HG03025 (cell line): ENCODE data around the gene TAPBP.
"Not testable (repeated sequence)": the region's sequence is repeated elsewhere in the genome, so short reads cannot be mapped to it uniquely, and the experiment has no call there.

Experiments
- ATAC-seq: cut with Tn5 transposase; IDR thresholded peaks from one replicate; pipeline ENCODE4 v1.9.1; 2021; ENCODE audit warnings: mild to moderate bottlenecking, moderate library complexity; ENCODE audit not compliant: unreplicated experiment, low FRiP score

TAPBP gene

DNA sequence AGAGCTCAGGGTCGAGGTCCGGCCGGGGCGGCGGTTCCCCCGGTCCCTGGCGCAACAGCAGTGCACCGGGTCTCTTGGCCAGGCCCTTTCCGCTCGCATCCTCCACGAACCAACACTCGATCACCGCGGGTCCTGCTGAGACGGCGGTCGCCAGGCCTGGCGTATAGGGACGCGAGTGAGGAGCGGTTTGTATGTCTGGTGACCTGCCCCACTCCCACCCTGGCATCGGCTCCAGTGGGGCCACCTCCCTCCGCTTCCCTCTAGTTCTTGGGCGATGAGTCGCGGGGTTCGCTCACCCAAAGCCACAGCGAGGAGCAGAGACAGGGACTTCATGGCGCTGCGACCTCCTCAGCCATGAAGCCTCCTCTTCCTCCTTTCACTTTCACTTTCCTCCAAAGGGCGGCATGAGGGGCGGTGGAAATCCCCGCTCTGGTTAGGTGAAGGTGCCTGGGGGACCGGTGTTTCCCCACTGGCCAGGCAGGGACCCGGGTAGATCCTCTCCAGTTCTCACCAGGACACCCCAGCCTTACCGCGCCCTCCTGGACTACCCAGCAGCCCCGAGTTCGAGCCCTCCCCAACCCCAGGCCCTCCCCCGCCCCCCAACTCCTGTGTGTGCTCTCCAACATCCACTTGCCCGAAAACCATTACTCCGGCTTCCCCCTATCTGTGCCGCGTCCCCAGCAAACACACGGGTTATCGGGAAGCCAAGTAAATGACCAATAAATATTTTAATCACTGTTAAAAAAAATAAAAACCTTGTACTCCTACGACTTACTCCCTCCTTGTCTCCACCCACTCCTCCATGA, at the start of gene TAPBP:
Gene TAPBP (minus strand): TSS at position 370 of the 806 bp plus-strand sequence. CDS start 37 bp downstream, at position 333.
- no peak for ATAC-seq

DNA sequence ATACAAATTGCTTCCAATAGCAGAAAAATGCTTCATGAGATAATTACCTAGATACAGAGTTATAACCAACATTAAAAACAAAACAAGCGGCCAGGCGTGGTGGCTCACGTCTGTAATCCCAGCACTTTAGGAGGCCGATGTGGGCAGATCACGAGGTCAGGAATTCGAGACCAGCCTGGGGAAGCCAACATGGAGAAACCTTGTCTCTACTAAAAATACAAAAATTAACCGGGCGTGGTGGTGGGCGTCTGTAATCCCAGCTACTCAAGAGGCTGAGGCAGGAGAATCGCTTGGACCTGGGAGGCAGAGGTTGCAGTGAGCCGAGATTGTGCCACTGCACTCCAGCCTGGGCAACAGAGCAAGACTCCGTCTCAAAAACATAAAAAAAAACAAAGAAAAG, 49.6 kb upstream of the TAPBP start:
- ATAC-seq = not testable (repeated sequence)

DNA sequence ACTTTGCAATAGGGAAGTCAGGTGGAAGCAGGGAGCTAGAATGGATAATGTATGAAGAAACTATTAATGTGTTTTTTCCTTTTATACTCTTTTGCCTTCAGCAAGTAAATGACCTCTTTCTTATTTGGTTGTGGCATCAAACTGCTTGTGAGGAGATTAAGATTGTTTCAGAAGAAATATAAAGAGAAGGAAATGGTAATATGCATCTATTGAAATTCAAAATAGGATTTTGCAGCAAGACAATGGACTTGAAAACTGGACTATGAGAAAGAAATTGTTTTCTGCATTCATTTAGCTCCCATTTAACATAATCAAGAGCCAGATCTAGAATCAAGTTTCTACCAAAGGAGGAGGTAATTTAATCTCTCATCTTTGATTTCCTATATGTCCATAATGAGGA, 45.5 kb upstream of the TAPBP start:
- no peak for ATAC-seq

DNA sequence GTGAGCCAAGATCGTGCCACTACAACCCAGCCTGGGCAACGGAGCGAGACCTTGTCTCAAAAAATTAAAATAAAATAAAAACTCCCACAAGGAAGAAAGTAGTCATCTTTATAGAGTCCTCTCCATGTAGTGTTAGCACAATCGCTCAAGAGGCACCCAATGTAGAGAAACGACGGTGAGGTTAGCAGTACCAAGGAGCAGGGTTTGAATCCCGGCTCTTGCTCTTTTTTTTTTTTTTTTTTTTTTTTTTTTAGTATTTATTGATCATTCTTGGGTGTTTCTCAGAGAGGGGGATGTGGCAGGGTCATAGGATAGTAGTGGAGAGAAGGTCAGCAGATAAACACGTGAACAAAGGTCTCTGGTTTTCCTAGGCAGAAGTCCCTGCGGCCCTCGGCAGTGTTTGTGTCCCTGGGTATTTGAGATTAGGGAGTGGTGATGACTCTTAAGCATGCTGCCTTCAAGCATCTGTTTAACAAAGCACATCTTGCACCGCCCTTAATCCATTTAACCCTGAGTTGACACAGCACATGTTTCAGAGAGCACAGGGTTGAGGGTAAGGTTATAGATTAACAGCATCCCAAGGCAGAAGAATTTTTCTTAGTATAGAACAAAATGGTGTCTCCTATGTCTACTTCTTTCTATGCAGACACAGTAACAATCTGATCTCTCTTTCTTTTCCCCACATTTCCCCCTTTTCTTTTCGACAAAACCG, 43.4 kb upstream of the TAPBP start:
- not testable (repeated sequence) for ATAC-seq

DNA sequence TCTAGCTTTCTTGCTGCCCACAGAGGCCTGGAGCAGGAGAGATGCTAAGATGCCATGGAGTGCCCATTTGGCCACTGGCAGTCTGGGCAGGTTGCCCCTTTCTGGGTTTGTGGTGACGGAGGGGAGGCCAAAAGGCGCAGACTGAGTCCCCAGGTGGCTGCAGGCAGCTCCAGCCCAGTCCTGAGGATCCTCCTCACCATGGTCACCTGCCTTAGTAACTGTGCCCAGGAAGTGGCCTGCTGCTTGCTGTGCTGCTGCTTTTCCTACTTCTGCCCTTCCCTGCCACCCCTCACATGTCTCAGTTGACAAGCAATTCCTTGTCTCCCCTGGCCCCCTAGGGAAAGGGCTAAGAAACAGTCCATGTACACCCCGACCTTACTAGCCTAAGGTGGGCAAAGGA, 42.4 kb upstream of the TAPBP start:
- ATAC-seq = no peak

DNA sequence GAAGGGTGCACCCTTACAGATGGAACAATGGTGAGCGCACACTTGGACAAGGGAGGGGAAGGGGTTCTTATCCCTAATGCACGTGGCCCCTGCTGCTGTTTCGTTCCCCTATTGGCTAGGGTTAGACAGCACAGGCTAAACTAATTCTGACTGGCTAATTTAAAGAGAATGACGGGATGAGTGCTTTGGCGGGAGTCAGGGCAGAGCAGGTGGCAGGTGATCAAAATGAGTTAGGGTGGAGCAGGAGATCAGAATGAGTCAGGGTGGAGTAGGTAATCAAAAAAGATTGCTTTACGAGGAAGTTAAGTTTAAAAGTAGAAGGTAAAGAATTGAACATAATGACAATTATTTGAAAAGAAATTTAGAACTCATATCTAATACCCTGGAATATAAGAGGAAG, 42.0 kb upstream of the TAPBP start:
- not testable (repeated sequence) for ATAC-seq

DNA sequence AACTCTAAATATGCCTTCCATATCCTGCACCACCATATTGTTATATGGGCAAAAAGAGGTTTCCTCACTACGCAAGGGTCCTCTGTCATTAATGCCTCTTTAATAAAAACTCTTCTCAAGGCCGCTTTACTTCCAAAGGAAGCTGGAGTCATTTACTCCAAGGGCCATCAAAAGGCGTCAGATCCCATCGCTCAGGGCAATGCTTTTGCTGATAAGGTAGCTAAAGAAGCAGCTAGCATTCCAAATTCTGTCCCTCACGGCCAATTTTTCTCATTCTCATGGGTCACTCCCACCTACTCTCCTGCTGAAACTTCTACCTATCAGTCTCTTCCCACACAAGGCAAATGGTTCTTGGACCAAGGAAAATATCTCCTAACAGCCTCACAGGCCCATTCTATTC, 33.9 kb upstream of the TAPBP start:
- no peak for ATAC-seq

DNA sequence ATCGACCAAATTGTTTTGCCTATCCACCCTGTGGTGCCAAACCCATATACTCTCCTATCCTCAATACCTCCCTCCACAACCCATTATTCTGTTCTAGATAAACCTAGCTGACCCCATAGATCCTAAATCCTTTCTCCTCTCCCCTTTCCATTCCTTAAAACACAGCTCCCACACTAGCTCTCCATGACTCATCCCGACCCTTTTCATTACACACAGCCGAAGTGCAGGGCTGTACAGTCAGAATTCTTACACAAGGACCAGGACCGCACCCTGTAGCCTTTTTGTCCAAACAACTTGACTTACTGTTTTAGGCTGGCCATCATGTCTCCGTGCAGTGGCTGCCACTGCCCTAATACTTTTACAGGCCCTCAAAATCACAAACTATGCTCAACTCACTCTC, 33.1 kb upstream of the TAPBP start:
- ATAC-seq = not testable (repeated sequence)

DNA sequence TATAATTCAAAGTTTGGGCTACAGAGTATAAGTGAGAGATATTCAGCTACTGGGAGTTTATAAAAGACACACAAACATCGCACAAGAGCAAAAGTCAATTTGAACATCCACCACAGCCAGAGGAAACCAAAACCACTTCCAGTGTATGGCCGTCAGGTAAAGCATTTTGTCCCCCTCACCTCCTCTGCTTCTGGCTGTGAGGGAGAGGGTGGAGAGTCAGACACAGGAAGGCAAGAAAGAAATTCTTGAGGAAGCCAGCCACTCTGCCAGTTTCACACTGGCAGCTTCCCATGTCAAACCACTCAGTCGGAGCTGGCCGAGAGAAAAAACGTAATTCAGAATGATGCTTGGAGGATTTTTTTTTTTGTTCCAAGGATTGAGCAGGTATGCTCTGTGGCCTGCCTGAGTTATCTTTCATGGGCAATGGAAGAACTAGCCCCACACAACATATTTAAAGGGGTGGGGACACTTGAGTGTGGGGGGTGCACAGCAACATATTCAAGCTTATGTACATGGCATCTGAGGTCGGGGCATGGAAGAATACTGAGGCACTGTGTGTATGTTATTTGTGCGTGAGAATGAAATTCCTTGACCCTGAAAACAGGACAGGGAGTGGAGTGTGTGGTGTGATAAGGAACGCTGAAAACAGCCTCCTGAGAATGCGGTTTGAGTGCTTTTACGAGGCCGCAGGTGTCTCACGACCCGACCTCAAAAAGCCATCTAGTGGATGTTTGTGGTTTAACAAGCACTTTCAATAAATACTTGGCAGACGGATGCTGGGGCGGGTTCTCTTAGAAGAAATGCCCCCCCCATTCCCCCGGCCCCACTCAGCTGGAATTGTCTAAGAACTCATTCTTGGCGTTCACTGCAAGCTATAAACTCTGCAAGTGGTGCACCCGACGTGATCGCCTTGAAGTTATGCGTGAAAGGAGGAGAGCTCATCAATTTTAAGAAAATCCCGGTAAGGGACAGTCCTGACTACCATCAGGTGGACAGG, 31.1 kb upstream of the TAPBP start:
- ATAC-seq = no peak

DNA sequence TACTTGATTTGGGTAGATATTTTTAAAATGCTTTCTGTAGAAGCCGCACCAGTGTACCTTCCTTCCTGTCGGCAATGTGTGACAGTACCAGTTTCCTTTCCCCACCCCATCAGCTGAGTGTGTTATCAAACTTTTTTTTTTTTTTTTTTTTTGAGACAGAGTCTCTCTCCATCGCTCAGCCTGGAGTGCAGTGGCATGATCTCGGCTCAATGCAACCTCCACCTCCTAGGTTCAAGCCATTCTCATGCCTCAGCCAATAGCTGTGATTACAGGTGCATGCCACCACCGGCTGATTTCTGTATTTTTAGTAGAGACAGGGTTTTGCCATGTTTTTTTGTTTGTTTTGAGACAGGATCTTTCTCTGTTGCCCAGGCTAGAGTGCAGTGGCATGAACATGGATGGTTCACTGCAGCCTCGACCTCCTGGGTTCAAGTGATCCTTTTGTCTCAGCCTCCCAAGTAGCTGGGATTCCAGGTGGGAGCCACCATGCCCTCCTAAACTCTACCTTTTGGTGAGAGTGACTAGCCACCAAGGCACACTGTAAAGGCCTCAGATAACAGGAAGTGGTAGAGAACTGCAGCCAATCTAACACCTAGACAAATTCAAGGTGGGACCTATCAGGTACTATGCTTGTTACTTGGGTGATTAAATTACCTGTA, 30.2 kb upstream of the TAPBP start:
- no peak for ATAC-seq

DNA sequence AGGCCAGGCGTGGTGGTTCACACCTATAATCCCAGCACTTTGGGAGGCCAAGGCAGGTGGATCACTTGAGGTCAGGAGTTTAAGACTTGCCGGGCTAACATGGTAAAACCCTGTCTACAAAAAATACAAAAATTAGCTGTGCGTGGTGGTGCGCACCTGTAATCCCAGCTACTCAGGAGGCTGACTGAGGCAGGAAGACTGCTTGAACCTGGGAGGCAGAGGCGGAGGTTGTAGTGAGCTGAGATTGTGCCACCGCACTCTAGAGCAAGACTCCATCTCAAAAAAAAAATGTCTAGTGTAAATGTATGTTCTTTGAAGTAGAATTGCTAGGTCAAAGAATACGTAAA, 29.7 kb upstream of the TAPBP start:
- ATAC-seq = not testable (repeated sequence)

DNA sequence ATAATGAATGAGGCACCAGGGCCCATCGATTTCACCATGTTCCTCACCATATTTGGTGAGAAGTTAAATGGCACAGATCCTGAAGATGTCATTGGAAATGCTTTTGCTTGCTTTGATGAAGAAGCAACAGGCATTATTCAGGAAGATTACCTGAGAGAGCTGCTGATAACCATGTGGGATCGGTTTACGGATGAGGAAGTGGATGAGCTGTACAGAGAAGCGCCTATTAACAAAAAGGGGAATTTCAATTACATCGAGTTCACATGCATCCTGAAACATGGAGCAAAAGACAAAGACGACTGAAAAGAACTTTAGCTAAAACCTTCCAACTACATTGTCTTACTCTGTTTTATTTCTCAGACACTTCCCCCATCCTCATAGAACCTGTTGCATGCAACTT, 25.3 kb upstream of the TAPBP start:
- no peak for ATAC-seq

DNA sequence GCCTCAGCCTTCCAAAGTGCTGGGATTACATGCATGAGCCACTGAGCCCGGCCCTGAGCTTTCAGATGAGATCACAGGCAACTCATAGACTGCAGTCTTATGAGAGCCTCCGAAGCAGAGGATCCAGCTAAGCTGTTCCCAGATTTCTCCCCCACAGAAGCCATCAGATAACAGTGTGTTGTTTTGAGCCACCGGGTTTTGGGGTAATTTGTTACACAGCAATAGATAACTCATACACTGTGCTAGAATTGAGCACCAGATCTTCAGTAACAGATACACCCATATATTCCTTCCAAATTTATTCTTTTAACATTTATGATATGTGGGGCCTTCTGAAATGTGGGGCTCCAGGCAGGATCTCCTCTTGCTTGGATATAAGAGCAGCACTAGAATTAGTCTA, 22.6 kb upstream of the TAPBP start:
- no peak for ATAC-seq

DNA sequence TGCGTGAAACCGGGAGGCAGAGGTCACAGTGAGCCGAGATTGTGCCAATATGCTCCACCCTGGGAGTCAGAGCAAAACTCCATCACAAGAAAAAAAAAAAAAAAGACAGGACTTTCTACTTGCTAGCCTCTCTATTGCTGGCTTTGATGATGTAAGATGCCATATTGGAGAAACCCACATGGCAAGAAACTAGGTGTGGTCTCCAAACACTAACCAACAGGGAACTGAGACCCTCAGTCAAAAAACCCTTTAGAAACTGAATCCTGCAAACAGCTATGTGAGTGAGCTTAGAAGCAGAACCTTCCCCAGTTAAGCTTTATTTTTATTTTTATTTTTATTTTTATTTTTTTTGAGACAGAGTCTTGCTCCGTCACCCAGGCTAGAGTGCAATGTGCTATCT, 22.0 kb upstream of the TAPBP start:
- no peak for ATAC-seq

DNA sequence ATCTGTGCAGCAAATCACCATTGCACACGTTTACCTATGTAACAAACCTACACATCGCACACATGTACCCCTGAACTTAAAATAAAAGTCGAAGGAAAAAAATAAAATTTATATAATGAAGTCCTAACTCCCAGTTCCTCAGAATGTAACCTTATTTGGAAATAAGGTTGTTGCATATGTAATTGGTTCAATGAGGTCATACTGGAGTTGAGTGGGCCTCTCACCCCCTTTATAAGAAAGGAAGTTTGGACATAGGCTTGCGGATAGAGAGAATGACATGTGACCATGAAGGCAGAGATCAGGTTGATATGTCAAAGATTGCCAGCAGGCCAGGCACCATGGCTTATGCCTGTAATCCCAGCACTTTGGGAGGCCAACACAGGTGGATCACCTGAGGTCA, 19.8 kb upstream of the TAPBP start:
- ATAC-seq = no peak

DNA sequence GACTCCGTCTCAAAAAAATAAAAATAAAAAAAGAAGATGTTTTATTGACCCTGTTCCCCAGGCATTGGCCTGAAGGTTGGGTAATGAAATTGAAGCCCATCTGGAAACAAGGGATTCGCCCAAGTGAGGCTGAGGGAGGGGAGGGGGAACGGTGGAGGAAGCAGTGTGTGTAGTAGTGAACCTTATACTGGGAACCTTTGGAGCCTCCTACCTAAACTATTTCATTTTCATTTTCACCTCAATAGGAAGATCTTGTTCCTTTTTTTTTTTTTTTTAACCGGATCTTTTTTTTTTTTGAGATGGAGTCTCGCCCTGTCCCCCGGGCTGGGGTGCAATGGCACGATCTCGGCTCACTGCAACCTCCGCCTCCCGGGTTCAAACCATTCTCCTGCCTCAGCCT, 16.9 kb upstream of the TAPBP start:
- no peak for ATAC-seq

DNA sequence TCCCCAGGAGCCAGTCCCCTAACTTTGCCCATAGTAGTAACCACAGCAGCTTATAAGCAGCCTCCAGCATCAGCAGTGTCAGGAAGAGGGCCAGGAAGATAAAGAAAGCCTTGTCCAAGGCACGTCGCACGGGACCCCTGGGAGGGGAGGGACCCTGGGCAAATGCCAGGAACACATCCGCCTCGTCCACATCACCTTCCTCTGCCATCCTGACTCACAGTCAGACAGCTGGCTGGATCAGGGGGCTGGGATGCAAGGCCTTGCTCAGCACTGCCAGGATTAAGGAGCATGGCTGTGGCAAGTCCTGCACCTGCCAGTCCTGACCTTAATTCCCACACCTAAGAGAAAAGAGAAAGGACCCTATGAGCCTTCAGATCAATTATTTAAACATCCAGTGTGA, 15.2 kb upstream of the TAPBP start:
- ATAC-seq = no peak

DNA sequence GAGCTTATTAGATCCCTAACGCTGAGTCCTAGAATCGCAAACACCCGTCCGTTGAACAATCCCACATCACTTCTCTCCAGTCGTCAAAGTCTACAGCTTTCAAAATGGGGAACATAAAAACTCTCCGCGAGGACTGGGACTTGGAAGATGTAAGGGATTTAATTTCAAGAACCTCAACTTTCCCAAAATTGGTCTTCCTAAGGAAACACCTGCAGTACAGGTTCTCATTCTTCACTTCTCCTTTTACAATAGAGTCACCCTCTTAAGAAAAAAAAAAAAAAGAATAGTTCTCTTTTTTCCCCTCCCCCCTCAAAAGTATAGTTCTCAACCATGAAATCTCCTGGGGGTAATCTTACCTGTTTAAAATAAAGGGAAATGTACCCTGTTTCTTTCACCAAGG, 10.2 kb upstream of the TAPBP start:
- no peak for ATAC-seq

DNA sequence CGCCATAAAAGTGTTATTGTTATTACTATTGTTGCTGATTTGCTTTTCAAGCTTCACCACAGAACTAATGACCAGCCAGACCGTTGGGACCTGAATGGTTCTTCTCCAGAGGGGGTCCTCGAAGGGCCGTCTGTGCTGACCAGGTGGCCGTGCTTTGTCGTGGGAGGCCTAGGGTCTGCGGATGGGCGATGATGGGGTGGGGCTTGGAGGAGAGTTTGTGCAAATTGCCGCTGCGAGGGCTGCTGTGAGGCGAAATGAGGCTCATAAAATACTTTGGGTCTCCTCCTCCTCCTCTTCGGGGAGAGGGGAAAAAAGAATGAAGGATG, 9.7 kb upstream of the TAPBP start:
- ATAC-seq = peak; percentile 7

DNA sequence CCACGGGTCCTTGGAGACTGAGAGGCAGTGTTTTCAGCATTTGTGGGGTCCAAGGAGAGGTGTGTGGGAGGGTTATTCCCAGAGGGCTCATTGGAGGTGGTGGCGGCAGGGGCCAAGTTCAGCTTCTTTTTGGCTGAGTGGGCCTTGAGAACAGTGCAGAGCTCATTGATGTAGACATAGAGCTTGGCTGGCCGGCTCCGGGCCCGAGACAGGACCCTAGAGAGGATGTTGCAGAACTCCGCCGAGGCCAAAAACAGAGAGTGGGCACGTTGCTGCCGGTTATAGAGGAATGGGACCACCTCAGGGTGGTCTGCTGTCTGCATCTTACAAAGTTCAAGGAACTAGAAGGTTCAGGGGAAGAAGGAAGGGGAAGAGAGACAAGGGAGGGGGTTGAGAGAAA, 7.3 kb upstream of the TAPBP start:
- ATAC-seq = no peak
